Retinal pigment epithelial cell (primary cell): Measurements from ENCODE around the gene PSAT1.
"Not testable (repeated sequence)": the region's sequence is repeated elsewhere in the genome, so short reads cannot be mapped to it uniquely, and the experiment has no call there.

Source experiments
- DNase-seq: peaks from one replicate; pipeline ENCODE4 v3.0.0-alpha.2; 2010; ENCODE audit warnings: low read depth
- H3K4me3 ChIP-seq: 2 replicates; pipeline ENCODE4 v1.5.1; 2011; ENCODE audit warnings: mild to moderate bottlenecking, low read length, control low read depth, moderate library complexity
- CTCF ChIP-seq: conservative IDR thresholded peaks from 2 replicates; pipeline ENCODE4 v1.5.1; 2011; ENCODE audit warnings: low read depth, low read length, control low read depth, inconsistent platforms

The PSAT1 gene

GRCh38 chr9:78267889-78268288, 29.0 kb upstream of the PSAT1 start:
- no peak for DNase-seq
- no peak for TF ChIP-seq CTCF
- H3K4me3 ChIP-seq, result no peak overlapping the region

- no peak overlapping the region for H3K4me3 ChIP-seq
- DNase-seq, result no peak
- no peak for TF ChIP-seq CTCF
These were observed 27.1 kb upstream of the PSAT1 start for GRCh38 chr9:78269784-78270183.

GRCh38 chr9:78272307-78272706, 24.6 kb upstream of the PSAT1 start:
- TF ChIP-seq CTCF, result no peak
- H3K4me3 ChIP-seq, result no peak overlapping the region
- DNase-seq, result no peak

GRCh38 chr9:78273761-78274160, 23.2 kb upstream of the PSAT1 start:
- TF ChIP-seq CTCF, result no peak
- DNase-seq, result no peak
- H3K4me3 ChIP-seq, result no peak overlapping the region

GRCh38 chr9:78278177-78278777, 18.6 kb upstream of the PSAT1 start:
- no peak overlapping the region for H3K4me3 ChIP-seq
- DNase-seq, result no peak
- no peak for TF ChIP-seq CTCF

- TF ChIP-seq CTCF, result no peak
- DNase-seq, result no peak
- no peak overlapping the region for H3K4me3 ChIP-seq
These were observed 18.1 kb upstream of the PSAT1 start for GRCh38 chr9:78278801-78279200.

GRCh38 chr9:78280982-78281668, 15.8 kb upstream of the PSAT1 start:
- peak; percentile 75 for DNase-seq
- no peak for TF ChIP-seq CTCF
- no peak overlapping the region for H3K4me3 ChIP-seq

GRCh38 chr9:78284181-78284580, 12.7 kb upstream of the PSAT1 start:
- not testable (repeated sequence) for DNase-seq, H3K4me3 ChIP-seq
